HepG2 (cell line): ENCODE data around the gene LSR. TPM values are rescaled to one million over a fixed set of nuclear protein-coding genes. Genes with fewer than 3 reads are reported as not detected.

Source experiments
- GATAD1 ChIP-seq: IDR thresholded peaks from 2 replicates; pipeline ENCODE4 v1.6.1; 2016; ENCODE audit warnings: missing genetic modification reagents, missing compliant biosample characterization
- HMGXB3 ChIP-seq: sonication (generic); formaldehyde crosslinking; IDR thresholded peaks from 2 replicates; pipeline ENCODE4 v1.4.0; 2020; ENCODE audit warnings: missing genetic modification reagents, borderline replicate concordance
- KDM2A ChIP-seq: sonication (generic); formaldehyde crosslinking; IDR thresholded peaks from 2 replicates; pipeline ENCODE4 v1.4.0; 2020; ENCODE audit warnings: low read depth, missing genetic modification reagents, borderline replicate concordance
- POGZ ChIP-seq: sonication (generic); formaldehyde crosslinking; IDR thresholded peaks from 2 replicates; pipeline ENCODE4 v1.4.0; 2020; ENCODE audit warnings: mild to moderate bottlenecking, missing genetic modification reagents
- RELA ChIP-seq: sonication (generic); formaldehyde crosslinking; IDR thresholded peaks from 2 replicates; pipeline ENCODE4 v1.4.0; 2020; ENCODE audit warnings: missing genetic modification reagents
- TFDP2 ChIP-seq: sonication (generic); formaldehyde crosslinking; IDR thresholded peaks from 2 replicates; pipeline ENCODE4 v1.4.0; 2020; ENCODE audit warnings: missing genetic modification reagents
- ZHX2 ChIP-seq, 2 experiments: sonication (generic) in 1 of 2; formaldehyde crosslinking in 1 of 2; IDR thresholded peaks; 2 replicates each; pipeline versions ENCODE4 v1.6.1 to v1.9.0; 2014 to 2022; ENCODE audit warnings: antibody characterized with exemption in 1 of 2, borderline replicate concordance in 1 of 2, inconsistent platforms in 1 of 2, low read depth in 1 of 2, missing genetic modification reagents in 1 of 2
- ZNF564 ChIP-seq: sonication (generic); formaldehyde crosslinking; IDR thresholded peaks from 2 replicates; pipeline ENCODE4 v1.8.1; 2023; ENCODE audit warnings: mild to moderate bottlenecking, missing genetic modification reagents
- ZSCAN12 ChIP-seq: sonication (generic); formaldehyde crosslinking; IDR thresholded peaks from 2 replicates; pipeline ENCODE4 v1.9.0; 2021; ENCODE audit warnings: mild to moderate bottlenecking, missing genetic modification reagents
- polyA plus RNA-seq, 8 experiments: library from polyadenylated mRNA; depleted of rRNA in 3 of 8; stranded (reverse) in 7 of 8; unstranded in 1 of 8; fragments of >200 nt; fragmentation: Illumina TruSeq in 4 of 8; extraction: Trizol in 4 of 8; gene quantifications; 2 replicates each; pipeline versions ENCODE4 v1.2.1 to v1.2.3, GENCODE V29; 2011 to 2016; ENCODE audit warnings: low read depth in 4 of 8, missing spikeins in 1 of 8, mixed read lengths in 1 of 8; ENCODE audit not compliant: insufficient read depth in 1 of 8
- total RNA-seq, 5 experiments: library from RNA; depleted of rRNA; stranded (reverse); fragments of >200 nt; fragmentation: Illumina TruSeq; extraction: Trizol; gene quantifications; 2 replicates each; pipeline ENCODE4 v1.2.3, GENCODE V29; 2016; ENCODE audit warnings: low read depth in 1 of 5
- TF ChIP-seq, protein P1 (sequence below): sonication (generic); formaldehyde crosslinking; IDR thresholded peaks from 2 replicates; pipeline ENCODE4 v1.4.0; 2020; ENCODE audit warnings: missing genetic modification reagents

Gene LSR
- total and polyA plus RNA-seq, 2 of the 13 experiments (the other 11 are each of a cell fraction or from before 2014, with no cell fraction given): 29.2 to 79.2 TPM

DNA sequence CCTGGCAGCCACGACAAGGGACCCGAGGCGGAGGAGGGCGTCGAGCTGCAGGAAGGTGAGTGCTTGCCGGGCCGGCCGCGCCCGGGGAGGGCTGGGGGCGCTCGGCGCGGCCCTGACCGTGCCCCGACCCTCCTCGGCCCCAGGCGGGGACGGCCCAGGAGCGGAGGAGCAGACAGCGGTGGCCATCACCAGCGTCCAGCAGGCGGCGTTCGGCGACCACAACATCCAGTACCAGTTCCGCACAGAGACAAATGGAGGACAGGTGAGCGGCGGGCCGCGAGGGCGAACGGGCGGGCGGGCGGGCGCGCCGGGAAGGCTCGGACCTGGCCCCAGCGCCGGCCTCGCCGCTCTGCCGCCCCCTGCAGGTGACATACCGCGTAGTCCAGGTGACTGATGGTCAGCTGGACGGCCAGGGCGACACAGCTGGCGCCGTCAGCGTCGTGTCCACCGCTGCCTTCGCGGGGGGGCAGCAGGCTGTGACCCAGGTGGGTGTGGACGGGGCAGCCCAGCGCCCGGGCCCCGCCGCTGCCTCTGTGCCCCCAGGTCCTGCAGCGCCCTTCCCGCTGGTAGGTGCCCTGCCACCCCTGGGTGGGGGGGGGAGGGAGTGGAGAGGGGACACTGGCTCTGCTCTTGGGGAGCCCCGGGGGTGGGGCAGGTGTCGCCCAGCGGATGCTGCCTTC, 20.8 kb downstream of the LSR start (continued):
- TF ChIP-seq ZHX2 (IDR thresholded peaks at IDR 0.05; ENCODE audit: low read depth) (no peak), ZHX2 (CRISPR knock-in tag; IDR thresholded peaks at IDR 0.05; ENCODE audit: borderline replicate concordance) (no peak), ZSCAN12 (CRISPR knock-in tag) (no peak), ZNF564 (CRISPR knock-in tag) (peak; percentile 31; the same call in 1 of the 2 replicates), HMGXB3 (CRISPR knock-in tag) (no peak), TFDP2 (CRISPR knock-in tag) (peak; percentile 26; the same call in 1 of the 2 replicates), RELA (CRISPR knock-in tag) (no peak), KDM2A (CRISPR knock-in tag) (peak; percentile 80; the same call in 1 of the 2 replicates), GATAD1 (CRISPR knock-in tag) (peak; percentile 50; the same call in 1 of the 2 replicates), POGZ (0 out of 2 replicates have a peak, but pooled peaks have one; percentile 14)
- TF ChIP-seq, protein P1, sequence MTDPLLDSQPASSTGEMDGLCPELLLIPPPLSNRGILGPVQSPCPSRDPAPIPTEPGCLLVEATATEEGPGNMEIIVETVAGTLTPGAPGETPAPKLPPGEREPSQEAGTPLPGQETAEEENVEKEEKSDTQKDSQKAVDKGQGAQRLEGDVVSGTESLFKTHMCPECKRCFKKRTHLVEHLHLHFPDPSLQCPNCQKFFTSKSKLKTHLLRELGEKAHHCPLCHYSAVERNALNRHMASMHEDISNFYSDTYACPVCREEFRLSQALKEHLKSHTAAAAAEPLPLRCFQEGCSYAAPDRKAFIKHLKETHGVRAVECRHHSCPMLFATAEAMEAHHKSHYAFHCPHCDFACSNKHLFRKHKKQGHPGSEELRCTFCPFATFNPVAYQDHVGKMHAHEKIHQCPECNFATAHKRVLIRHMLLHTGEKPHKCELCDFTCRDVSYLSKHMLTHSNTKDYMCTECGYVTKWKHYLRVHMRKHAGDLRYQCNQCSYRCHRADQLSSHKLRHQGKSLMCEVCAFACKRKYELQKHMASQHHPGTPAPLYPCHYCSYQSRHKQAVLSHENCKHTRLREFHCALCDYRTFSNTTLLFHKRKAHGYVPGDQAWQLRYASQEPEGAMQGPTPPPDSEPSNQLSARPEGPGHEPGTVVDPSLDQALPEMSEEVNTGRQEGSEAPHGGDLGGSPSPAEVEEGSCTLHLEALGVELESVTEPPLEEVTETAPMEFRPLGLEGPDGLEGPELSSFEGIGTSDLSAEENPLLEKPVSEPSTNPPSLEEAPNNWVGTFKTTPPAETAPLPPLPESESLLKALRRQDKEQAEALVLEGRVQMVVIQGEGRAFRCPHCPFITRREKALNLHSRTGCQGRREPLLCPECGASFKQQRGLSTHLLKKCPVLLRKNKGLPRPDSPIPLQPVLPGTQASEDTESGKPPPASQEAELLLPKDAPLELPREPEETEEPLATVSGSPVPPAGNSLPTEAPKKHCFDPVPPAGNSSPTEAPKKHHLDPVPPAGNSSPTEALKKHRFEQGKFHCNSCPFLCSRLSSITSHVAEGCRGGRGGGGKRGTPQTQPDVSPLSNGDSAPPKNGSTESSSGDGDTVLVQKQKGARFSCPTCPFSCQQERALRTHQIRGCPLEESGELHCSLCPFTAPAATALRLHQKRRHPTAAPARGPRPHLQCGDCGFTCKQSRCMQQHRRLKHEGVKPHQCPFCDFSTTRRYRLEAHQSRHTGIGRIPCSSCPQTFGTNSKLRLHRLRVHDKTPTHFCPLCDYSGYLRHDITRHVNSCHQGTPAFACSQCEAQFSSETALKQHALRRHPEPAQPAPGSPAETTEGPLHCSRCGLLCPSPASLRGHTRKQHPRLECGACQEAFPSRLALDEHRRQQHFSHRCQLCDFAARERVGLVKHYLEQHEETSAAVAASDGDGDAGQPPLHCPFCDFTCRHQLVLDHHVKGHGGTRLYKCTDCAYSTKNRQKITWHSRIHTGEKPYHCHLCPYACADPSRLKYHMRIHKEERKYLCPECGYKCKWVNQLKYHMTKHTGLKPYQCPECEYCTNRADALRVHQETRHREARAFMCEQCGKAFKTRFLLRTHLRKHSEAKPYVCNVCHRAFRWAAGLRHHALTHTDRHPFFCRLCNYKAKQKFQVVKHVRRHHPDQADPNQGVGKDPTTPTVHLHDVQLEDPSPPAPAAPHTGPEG (CRISPR knock-in tag): peak; percentile 95
